ENCODE measurements around the gene SLC30A7. TPM values are rescaled to one million over a fixed set of nuclear protein-coding genes. Genes with fewer than 3 reads are reported as not detected.

The SLC30A7 gene
- total RNA-seq, 3 donors from 2014 or later (not counting 1 experiment from before 2014, with no cell fraction given): 27.7 to 38.8 (median 36.2) TPM

DNA sequence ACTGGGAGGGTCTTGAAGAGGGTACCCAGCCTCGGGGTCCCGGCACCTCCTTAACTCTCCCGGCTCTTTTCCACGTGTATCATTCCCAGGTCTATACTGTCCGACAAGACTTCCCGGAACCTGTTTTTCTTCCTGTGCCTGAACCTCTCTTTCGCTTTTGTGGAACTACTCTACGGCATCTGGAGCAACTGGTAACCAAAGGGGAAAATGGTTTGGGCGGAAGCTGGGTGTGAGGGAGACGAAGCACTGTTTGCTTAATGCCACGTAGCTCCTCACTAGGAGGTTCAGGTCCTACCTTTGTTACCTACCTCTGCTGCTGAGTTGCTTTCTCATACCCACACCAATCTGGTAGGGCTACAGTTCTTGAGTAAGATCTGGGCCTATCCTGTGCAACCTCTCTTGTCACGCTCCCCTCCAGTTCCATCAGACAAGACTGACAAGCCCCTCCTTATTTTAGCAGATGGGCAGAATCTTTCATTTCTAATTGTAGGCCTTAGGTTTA is 642 bp downstream of the SLC30A7 start:
- Mint-ChIP-seq H3K9me3 (no peaks in the 10 kb centered on the region), H3K4me1 (peaks cover 40 to 46% of the 10 kb centered on the region in 2 donors), H3K27ac (peak overlapping the region; percentile 100), H3K36me3 (peaks cover 8% of the 10 kb centered on the region), H3K4me3 (peak overlapping the region; percentile 99), H3K27me3 (ENCODE audit: low read depth in 2 of 2) (no peaks in the 10 kb centered on the region)
- Histone ChIP-seq H3K4me1 (ENCODE audit: control insufficient read depth, insufficient read depth, low read length) (peaks cover 8% of the 10 kb centered on the region), H3K27me3 (ENCODE audit: control insufficient read depth, insufficient read depth, low read length) (no peaks in the 10 kb centered on the region), H3K9me3 (ENCODE audit: control insufficient read depth, insufficient read depth, low read length) (no peaks in the 10 kb centered on the region), H3K36me3 (ENCODE audit: control insufficient read depth, insufficient read depth, low read length) (peaks cover 33% of the 10 kb centered on the region), H3K27ac (ENCODE audit: low read length) (peak overlapping the region; percentile 99), H3K4me3 (ENCODE audit: low read length) (peak overlapping the region; percentile 97)
- ATAC-seq: peak; percentile 60 to 76 (median 62)
- DNase-seq: peak; percentile 48 to 91
- intact Hi-C loops (cut with micrococcal nuclease): loop anchor here (2.0 to 10.0 kb wide), 3 partner anchors 131 to 862 kb away; partner anchors contain the start of genes DPH5, SASS6 and TRMT13
- 1% methylated on average over 12 of the region's 12 CpGs for WGBS (ENCODE audit: insufficient coverage)
- TF ChIP-seq CTCF (IDR thresholded peaks at IDR 0.05): no peak

GRCh38 chr1:100902365-100902764 is 6.5 kb downstream of the SLC30A7 start:
- Mint-ChIP-seq H3K4me1 (peaks cover 19 to 25% of the 10 kb centered on the region in 2 donors), H3K36me3 (peaks cover 8% of the 10 kb centered on the region), H3K9me3 (peaks cover 0 to 5% of the 10 kb centered on the region in 2 donors), H3K27ac (no peak overlapping the region), H3K27me3 (ENCODE audit: low read depth in 2 of 2) (no peaks in the 10 kb centered on the region), H3K4me3 (no peak overlapping the region)
- 83% methylated on average over 1 of the region's 1 CpG for WGBS (ENCODE audit: insufficient coverage)
- no peak for TF ChIP-seq CTCF (IDR thresholded peaks at IDR 0.05)
- Histone ChIP-seq H3K4me3 (ENCODE audit: low read length) (no peak overlapping the region), H3K27ac (ENCODE audit: low read length) (no peak overlapping the region), H3K27me3 (ENCODE audit: control insufficient read depth, insufficient read depth, low read length) (no peaks in the 10 kb centered on the region), H3K36me3 (ENCODE audit: control insufficient read depth, insufficient read depth, low read length) (peaks cover 69% of the 10 kb centered on the region), H3K9me3 (ENCODE audit: control insufficient read depth, insufficient read depth, low read length) (no peaks in the 10 kb centered on the region), H3K4me1 (ENCODE audit: control insufficient read depth, insufficient read depth, low read length) (no peaks in the 10 kb centered on the region)
- intact Hi-C loops (cut with micrococcal nuclease): no loop called here
- ATAC-seq (no peak), DNase-seq (no peak)

DNA sequence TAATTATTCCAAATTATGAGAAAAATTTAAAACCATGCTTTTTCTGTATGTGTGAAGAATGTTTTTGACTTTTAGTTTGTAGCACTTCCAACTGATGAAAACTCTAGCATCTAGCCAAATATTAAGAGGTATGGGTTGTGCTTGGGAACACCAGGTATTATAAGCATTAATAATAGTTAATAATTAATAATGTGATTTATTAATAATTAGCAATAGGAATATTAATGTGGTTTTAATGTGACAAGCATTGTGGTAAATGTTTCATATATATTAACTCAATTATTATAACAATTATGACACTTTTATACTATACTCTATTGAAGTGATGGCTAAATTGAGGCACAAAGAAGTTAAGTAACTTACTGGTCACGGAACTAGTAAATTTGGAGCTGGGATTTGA is 7.9 kb downstream of the SLC30A7 start:
- Histone ChIP-seq H3K27me3 (ENCODE audit: control insufficient read depth, insufficient read depth, low read length) (no peaks in the 10 kb centered on the region), H3K4me3 (ENCODE audit: low read length) (no peak overlapping the region), H3K27ac (ENCODE audit: low read length) (no peak overlapping the region), H3K36me3 (ENCODE audit: control insufficient read depth, insufficient read depth, low read length) (peaks cover 73% of the 10 kb centered on the region), H3K9me3 (ENCODE audit: control insufficient read depth, insufficient read depth, low read length) (no peaks in the 10 kb centered on the region), H3K4me1 (ENCODE audit: control insufficient read depth, insufficient read depth, low read length) (no peaks in the 10 kb centered on the region)
- WGBS (ENCODE audit: insufficient coverage): 100% methylated on average over 1 of the region's 1 CpG
- H3K4me3 Mint-ChIP-seq: no peak overlapping the region
- ATAC-seq (no peak), DNase-seq (no peak)
- intact Hi-C loops (cut with micrococcal nuclease): no loop called here
- peaks cover 8% of the 10 kb centered on the region for H3K36me3 Mint-ChIP-seq
- H3K27ac Mint-ChIP-seq: no peak overlapping the region
- H3K27me3 Mint-ChIP-seq (ENCODE audit: low read depth in 2 of 2): no peaks in the 10 kb centered on the region
- peaks cover 15 to 17% of the 10 kb centered on the region in 2 donors for H3K4me1 Mint-ChIP-seq
- H3K9me3 Mint-ChIP-seq: peaks cover 0 to 5% of the 10 kb centered on the region in 2 donors
- TF ChIP-seq CTCF (IDR thresholded peaks at IDR 0.05): no peak

- WGBS (ENCODE audit: insufficient coverage): 100% methylated on average over 2 of the region's 2 CpGs
- peaks cover 73% of the 10 kb centered on the region for H3K36me3 ChIP-seq (ENCODE audit: control insufficient read depth, insufficient read depth, low read length)
- no peaks in the 10 kb centered on the region for H3K4me1 ChIP-seq (ENCODE audit: control insufficient read depth, insufficient read depth, low read length)
- no peak overlapping the region for H3K4me3 ChIP-seq (ENCODE audit: low read length)
- Mint-ChIP-seq H3K4me1 (peaks cover 15 to 16% of the 10 kb centered on the region in 2 donors), H3K27me3 (ENCODE audit: low read depth in 2 of 2) (no peaks in the 10 kb centered on the region), H3K36me3 (peaks cover 5% of the 10 kb centered on the region), H3K27ac (no peak overlapping the region), H3K4me3 (no peak overlapping the region), H3K9me3 (peaks cover 0 to 5% of the 10 kb centered on the region in 2 donors)
- no peak overlapping the region for H3K27ac ChIP-seq (ENCODE audit: low read length)
- no peak for ATAC-seq
- H3K9me3 ChIP-seq (ENCODE audit: control insufficient read depth, insufficient read depth, low read length): no peaks in the 10 kb centered on the region
- no peak for DNase-seq
- no peaks in the 10 kb centered on the region for H3K27me3 ChIP-seq (ENCODE audit: control insufficient read depth, insufficient read depth, low read length)
- intact Hi-C loops (cut with micrococcal nuclease): no loop called here
- no peak for TF ChIP-seq CTCF (IDR thresholded peaks at IDR 0.05)
Measured at GRCh38 chr1:100904528-100904927, 8.6 kb downstream of the SLC30A7 start.
